Hepatocyte (in vitro differentiated cells): ENCODE results near the gene CTXND1. TPM values are rescaled to one million over a fixed set of nuclear protein-coding genes. Genes with fewer than 3 reads are reported as not detected.

Source experiments
- DNase-seq: peaks from one replicate; pipeline ENCODE4 v3.0.0-alpha.2; 2016; ENCODE audit warnings: low spot score
- H2AFZ ChIP-seq: fragments of 200-600 bp; sonication (generic); 2 replicates; pipeline ENCODE4 v1.6.0; 2016; ENCODE audit warnings: antibody characterized with exemption, mild to moderate bottlenecking
- H3K27ac ChIP-seq: fragments of 200-600 bp; sonication (generic); 2 replicates; pipeline ENCODE4 v1.5.1; 2016; ENCODE audit warnings: mild to moderate bottlenecking
- H3K27me3 ChIP-seq: fragments of 200-600 bp; sonication (generic); 2 replicates; pipeline ENCODE4 v1.6.1; 2016
- H3K36me3 ChIP-seq: fragments of 200-600 bp; sonication (generic); replicated peaks from 2 replicates; pipeline ENCODE4 v1.5.1; 2016; ENCODE audit warnings: low read depth; ENCODE audit not compliant: insufficient read depth
- H3K4me1 ChIP-seq: fragments of 200-600 bp; sonication (generic); 2 replicates; pipeline ENCODE4 v1.5.1; 2016; ENCODE audit warnings: mild to moderate bottlenecking, moderate library complexity; ENCODE audit not compliant: insufficient read depth
- H3K4me2 ChIP-seq: fragments of 200-600 bp; sonication (generic); 2 replicates; pipeline ENCODE4 v1.6.0; 2016
- H3K4me3 ChIP-seq: fragments of 200-600 bp; sonication (generic); 2 replicates; pipeline ENCODE4 v1.5.1; 2016; ENCODE audit warnings: mild to moderate bottlenecking
- H3K79me2 ChIP-seq: fragments of 200-600 bp; sonication (generic); 2 replicates; pipeline ENCODE4 v1.6.0; 2017; ENCODE audit warnings: mild to moderate bottlenecking
- H3K9me2 ChIP-seq: fragments of 200-600 bp; sonication (generic); replicated peaks from 2 replicates; pipeline ENCODE4 v1.6.0; 2017; ENCODE audit warnings: mild to moderate bottlenecking; ENCODE audit not compliant: insufficient read depth
- H3K9me3 ChIP-seq: fragments of 200-600 bp; sonication (generic); 2 replicates; pipeline ENCODE4 v1.5.1; 2016; ENCODE audit warnings: low read depth, mild to moderate bottlenecking
- H4K20me1 ChIP-seq: fragments of 200-600 bp; sonication (generic); 2 replicates; pipeline ENCODE4 v1.6.0; 2016; ENCODE audit warnings: mild to moderate bottlenecking; ENCODE audit not compliant: insufficient read depth, poor library complexity, severe bottlenecking
- EZH2 ChIP-seq: fragments of 200-600 bp; sonication (generic); IDR thresholded peaks from 2 replicates; pipeline ENCODE4 v1.6.1; 2016; ENCODE audit warnings: antibody characterized with exemption, mild to moderate bottlenecking, borderline replicate concordance
- EZH2phosphoT487 ChIP-seq: fragments of 200-600 bp; sonication (generic); IDR thresholded peaks from one replicate; pipeline ENCODE4 v1.6.1; 2018; ENCODE audit warnings: antibody characterized with exemption, mild to moderate bottlenecking, low read depth, moderate library complexity; ENCODE audit not compliant: unreplicated experiment, severe bottlenecking
- WGBS: methylation state at CpG from one replicate; pipeline ENCODE4 v1.1.6; 2016; ENCODE audit warnings: low lambda C conversion rate; ENCODE audit errors: missing lambda C conversion rate; 5-methylcytosine and 5-hydroxymethylcytosine counted together
- polyA plus RNA-seq: library from polyadenylated mRNA; unstranded; fragments of >200 nt; fragmentation: Nextera tagmentation; extraction: Ambion mirVana; gene quantifications from 2 replicates; pipeline ENCODE4 v1.2.1, GENCODE V29; 2016
- total RNA-seq: library from RNA; depleted of rRNA; stranded (reverse); fragments of >200 nt; gene quantifications from 2 replicates; pipeline ENCODE4 v1.2.3, GENCODE V29; 2014
- TF ChIP-seq, protein P1 (sequence below): fragments of 200-600 bp; sonication (generic); IDR thresholded peaks from 2 replicates; pipeline ENCODE4 v1.5.1; 2016; ENCODE audit warnings: antibody characterized with exemption, mild to moderate bottlenecking; ENCODE audit not compliant: poor library complexity

The CTXND1 gene
- total and polyA plus RNA-seq, 2 experiments from 2014 or later = 1.4 to 1.5 TPM

DNA sequence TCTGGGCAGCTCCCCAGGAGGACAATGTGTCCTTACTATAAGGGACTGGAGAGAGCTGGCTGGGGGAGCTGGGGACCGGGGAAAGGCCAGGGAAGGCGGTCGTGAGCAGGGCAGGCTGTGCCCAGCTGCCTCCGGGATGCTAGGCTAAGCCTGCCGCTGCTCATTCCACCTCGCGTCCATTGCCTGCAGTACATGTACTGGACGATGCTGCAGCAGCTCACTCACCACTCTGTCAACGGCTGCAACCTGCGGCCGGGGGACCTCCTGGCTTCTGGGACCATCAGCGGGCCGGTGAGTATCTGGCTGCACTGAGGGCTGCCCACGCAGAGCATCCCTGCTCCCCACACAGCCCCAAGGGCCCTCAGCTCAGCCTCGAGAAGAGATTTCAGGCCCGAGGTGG lies 72.1 kb downstream of the CTXND1 start:
- Histone ChIP-seq H3K4me2 (no peak overlapping the region), H3K4me1 (peaks cover 6% of the 10 kb centered on the region), H3K36me3 (no peaks in the 10 kb centered on the region), H3K4me3 (no peak overlapping the region), H3K79me2 (no peaks in the 10 kb centered on the region), H3K27ac (no peak overlapping the region), H2AFZ (no peak overlapping the region), H3K9me3 (no peaks in the 10 kb centered on the region), H3K27me3 (no peaks in the 10 kb centered on the region), H4K20me1 (no peaks in the 10 kb centered on the region), H3K9me2 (no peaks in the 10 kb centered on the region)
- WGBS = 98% methylated on average over 15 of the region's 16 CpGs
- TF ChIP-seq, protein P1, sequence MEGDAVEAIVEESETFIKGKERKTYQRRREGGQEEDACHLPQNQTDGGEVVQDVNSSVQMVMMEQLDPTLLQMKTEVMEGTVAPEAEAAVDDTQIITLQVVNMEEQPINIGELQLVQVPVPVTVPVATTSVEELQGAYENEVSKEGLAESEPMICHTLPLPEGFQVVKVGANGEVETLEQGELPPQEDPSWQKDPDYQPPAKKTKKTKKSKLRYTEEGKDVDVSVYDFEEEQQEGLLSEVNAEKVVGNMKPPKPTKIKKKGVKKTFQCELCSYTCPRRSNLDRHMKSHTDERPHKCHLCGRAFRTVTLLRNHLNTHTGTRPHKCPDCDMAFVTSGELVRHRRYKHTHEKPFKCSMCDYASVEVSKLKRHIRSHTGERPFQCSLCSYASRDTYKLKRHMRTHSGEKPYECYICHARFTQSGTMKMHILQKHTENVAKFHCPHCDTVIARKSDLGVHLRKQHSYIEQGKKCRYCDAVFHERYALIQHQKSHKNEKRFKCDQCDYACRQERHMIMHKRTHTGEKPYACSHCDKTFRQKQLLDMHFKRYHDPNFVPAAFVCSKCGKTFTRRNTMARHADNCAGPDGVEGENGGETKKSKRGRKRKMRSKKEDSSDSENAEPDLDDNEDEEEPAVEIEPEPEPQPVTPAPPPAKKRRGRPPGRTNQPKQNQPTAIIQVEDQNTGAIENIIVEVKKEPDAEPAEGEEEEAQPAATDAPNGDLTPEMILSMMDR = no peak
- TF ChIP-seq EZH2 (no peak), EZH2phosphoT487 (no peak)
- no peak for DNase-seq

DNA sequence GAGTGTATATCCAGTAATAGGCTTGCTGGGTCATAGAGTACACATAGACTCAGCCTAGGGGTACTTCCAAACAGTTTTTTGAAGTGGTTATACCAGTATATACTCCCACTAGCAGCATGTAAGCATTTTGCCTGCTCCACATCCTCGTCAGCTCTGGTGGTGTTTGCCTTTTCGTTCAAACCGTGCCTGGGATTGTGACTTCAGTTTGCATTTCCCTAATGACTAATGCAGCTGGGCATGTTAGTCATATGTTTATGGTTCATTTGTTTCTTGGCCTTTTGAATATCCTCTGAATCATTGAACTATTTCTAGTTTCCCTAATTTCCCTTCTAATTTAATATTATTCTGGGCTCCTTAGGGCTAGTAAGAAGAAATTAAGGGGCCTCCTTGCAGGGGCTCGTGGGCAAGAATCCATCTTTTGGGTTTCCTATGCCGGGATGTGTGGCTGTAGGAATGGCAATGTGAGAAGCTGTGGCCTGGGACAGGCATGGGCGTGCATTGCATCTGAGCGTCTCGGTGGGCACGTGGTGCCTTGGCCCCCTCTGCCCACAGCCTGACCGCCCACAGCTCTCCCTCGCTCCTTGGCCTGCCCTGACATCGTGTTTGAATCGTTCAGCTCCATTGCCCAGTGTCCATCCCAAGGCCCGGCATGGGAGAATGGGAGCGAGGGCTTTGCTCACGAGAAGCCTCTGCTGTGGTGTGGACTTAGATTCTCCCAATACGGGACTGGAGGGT lies 72.8 kb downstream of the CTXND1 start:
- H3K4me1 ChIP-seq = peaks cover 6% of the 10 kb centered on the region
- H3K27me3 ChIP-seq = no peaks in the 10 kb centered on the region
- TF ChIP-seq EZH2phosphoT487 (no peak), EZH2 (no peak)
- TF ChIP-seq, protein P1 = no peak
- H2AFZ ChIP-seq = no peak overlapping the region
- H4K20me1 ChIP-seq = no peaks in the 10 kb centered on the region
- H3K36me3 ChIP-seq = no peaks in the 10 kb centered on the region
- H3K4me2 ChIP-seq = no peak overlapping the region
- no peak for DNase-seq
- H3K4me3 ChIP-seq = no peak overlapping the region
- no peaks in the 10 kb centered on the region for H3K9me3 ChIP-seq
- H3K27ac ChIP-seq = no peak overlapping the region
- H3K9me2 ChIP-seq = no peaks in the 10 kb centered on the region
- no peaks in the 10 kb centered on the region for H3K79me2 ChIP-seq
- WGBS = 92% methylated on average over 17 of the region's 17 CpGs

DNA sequence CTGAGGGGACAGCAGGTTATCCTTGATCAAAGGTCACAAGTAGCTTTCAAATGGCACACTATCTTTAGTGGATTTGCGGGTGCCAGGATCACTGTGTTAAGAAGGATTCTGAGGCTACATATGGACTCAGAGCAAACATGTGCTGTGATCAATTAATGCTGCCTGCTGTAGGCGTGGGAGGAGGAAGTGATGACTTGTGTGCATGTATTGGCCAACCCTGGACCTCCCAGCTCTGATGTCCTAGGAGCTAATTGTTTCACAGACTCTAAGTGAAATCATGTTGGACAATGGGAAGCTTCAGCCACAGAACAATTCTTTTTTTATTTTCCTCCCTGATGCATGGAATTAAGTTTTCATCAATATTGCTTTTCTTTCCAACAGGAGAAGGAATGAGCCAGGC lies 74.9 kb downstream of the CTXND1 start:
- TF ChIP-seq, protein P1 = no peak
- no peak for TF ChIP-seq EZH2
- no peaks in the 10 kb centered on the region for H4K20me1 ChIP-seq
- no peaks in the 10 kb centered on the region for H3K27me3 ChIP-seq
- no peak for DNase-seq
- no peak overlapping the region for H2AFZ ChIP-seq
- no peaks in the 10 kb centered on the region for H3K9me3 ChIP-seq
- H3K79me2 ChIP-seq = no peaks in the 10 kb centered on the region
- H3K27ac ChIP-seq = no peak overlapping the region
- WGBS = 98% methylated on average over 2 of the region's 2 CpGs
- no peak overlapping the region for H3K4me2 ChIP-seq
- no peaks in the 10 kb centered on the region for H3K9me2 ChIP-seq
- no peaks in the 10 kb centered on the region for H3K36me3 ChIP-seq
- H3K4me3 ChIP-seq = no peak overlapping the region
- no peaks in the 10 kb centered on the region for H3K4me1 ChIP-seq
